ENCODE results near the gene TRHDE.

DNA sequence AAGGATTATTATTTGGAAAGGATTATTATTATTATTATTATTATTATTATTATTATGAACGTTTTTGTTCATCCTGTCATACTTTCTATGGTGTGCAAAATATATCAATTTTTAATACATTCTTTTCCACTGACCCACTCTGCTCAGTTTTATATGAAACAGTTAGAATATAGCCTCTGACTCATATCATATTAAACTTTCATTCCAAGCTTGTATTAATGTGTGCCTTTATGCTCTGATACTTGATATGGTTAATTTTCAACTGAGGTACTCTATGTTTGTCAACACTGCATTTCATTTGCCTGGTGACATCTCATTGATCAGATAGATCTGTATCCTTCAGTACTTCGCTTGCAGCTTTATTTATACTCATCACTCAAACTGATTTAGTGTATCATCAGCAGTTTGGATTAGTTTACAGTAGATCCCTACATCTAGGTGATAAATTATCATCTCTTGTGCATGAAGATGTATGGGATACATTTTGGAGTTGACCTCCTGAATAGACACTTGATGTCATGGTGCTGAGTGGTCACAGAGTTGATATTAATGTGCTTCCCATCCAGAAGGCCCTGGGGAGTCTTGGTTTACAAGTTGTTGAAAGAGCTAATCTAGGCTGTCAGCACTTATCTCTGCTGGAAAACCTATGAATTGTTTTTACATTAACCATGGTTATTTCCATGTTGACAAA lies 271.8 kb downstream of the TRHDE start:
- TF ChIP-seq, protein P1, sequence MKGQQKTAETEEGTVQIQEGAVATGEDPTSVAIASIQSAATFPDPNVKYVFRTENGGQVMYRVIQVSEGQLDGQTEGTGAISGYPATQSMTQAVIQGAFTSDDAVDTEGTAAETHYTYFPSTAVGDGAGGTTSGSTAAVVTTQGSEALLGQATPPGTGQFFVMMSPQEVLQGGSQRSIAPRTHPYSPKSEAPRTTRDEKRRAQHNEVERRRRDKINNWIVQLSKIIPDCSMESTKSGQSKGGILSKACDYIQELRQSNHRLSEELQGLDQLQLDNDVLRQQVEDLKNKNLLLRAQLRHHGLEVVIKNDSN (CRISPR knock-in tag; IDR thresholded peaks at IDR 0.05), result no peak
- TF ChIP-seq, protein P2, sequence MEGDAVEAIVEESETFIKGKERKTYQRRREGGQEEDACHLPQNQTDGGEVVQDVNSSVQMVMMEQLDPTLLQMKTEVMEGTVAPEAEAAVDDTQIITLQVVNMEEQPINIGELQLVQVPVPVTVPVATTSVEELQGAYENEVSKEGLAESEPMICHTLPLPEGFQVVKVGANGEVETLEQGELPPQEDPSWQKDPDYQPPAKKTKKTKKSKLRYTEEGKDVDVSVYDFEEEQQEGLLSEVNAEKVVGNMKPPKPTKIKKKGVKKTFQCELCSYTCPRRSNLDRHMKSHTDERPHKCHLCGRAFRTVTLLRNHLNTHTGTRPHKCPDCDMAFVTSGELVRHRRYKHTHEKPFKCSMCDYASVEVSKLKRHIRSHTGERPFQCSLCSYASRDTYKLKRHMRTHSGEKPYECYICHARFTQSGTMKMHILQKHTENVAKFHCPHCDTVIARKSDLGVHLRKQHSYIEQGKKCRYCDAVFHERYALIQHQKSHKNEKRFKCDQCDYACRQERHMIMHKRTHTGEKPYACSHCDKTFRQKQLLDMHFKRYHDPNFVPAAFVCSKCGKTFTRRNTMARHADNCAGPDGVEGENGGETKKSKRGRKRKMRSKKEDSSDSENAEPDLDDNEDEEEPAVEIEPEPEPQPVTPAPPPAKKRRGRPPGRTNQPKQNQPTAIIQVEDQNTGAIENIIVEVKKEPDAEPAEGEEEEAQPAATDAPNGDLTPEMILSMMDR (IDR thresholded peaks at IDR 0.05), result no peak
- TF ChIP-seq TEAD4 (CRISPR knock-in tag; IDR thresholded peaks at IDR 0.05), result no peak
- TF ChIP-seq, protein P3, sequence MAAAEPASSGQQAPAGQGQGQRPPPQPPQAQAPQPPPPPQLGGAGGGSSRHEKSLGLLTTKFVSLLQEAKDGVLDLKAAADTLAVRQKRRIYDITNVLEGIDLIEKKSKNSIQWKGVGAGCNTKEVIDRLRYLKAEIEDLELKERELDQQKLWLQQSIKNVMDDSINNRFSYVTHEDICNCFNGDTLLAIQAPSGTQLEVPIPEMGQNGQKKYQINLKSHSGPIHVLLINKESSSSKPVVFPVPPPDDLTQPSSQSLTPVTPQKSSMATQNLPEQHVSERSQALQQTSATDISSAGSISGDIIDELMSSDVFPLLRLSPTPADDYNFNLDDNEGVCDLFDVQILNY (CRISPR knock-in tag; IDR thresholded peaks at IDR 0.05), result no peak
